DMS114 treated with DMSO at 0.1 percent for 48 hours (cell line): ENCODE results near the gene ZC3H12C.
"Not testable (repeated sequence)": the region's sequence is repeated elsewhere in the genome, so short reads cannot be mapped to it uniquely, and the experiment has no call there.

Experiments used
- DNase-seq: peaks from one replicate; lab custom pipeline; 2025; ENCODE audit not compliant: unreplicated experiment; lab: John Stamatoyannopoulos, UW

The ZC3H12C gene

GRCh38 chr11:110208678-110209312, 115.6 kb downstream of the ZC3H12C start:
- DNase-seq = not testable (repeated sequence)

- not testable (repeated sequence) for DNase-seq
These were observed 116.1 kb downstream of the ZC3H12C start for GRCh38 chr11:110209313-110209694.

DNA sequence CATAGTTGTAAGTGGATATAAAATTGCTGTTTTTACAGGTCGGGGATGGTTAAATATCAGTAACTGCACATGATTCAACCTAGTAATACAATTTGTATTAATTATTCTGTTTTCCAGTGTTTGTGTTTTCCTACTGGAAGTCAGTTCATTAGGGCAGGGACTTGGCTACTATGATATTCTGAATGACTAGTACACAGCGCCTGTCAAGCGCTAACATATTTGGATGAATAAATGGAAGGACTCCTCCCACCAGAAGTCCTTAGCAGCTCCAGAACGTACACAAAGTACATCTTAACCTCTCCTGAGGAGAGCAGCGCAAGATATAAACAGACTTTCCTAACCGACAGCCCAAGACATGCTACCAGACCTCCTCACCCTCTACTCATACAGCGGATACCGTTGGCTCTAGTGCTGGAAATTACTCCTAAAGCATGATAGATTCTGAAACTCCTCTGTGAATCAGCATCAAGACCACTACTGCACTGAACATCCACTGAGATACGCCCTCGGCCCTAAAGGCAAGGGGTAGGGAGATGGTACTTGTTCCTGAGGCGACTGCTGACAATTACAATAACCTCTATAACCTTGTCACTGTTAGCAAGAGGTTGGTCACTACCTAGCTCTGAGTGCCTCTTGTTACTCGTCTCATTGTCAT, 124.2 kb downstream of the ZC3H12C start:
- no peak for DNase-seq

- no peak for DNase-seq
These were observed 124.7 kb downstream of the ZC3H12C start for GRCh38 chr11:110217936-110218335.

DNA sequence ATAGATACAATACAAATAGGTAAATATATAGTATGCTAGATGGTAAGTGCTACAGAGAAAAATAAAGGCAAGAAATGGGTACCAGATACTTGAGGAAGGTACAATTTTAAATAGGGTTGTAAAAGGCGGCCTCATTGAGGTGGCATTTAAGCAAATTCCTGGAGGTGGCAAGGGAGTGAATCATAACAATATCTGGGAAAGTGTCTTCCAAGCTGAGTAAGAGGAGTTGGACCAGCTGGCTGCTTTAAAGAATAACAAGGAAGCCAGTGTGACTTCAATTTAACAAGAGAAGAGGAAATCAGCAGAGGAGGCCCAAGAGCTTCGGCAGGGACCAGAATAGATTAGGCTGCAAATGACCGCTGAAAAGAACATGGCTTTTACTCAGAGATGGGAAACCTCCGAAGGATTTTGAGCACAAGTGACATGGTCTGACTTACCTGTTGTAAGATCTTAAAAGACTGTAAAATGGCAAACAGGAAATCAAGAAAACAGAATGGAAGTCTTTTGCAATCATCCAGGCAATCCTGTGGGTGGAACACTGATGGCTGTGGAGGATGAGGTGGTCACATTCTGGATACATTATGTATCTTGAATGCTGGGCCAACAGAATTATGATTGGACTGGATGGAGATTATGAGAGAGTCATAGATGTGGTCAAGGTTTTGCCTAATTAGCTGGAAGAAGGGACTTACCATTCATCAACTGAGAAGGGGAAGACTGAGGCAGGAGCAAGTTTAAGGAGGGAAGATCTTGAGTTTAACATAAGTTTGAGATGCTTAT, 126.0 kb downstream of the ZC3H12C start:
- no peak for DNase-seq
